Lower leg skin (tissue), 4 donors: ENCODE measurements around the gene RDH12. TPM values are rescaled to one million over a fixed set of nuclear protein-coding genes. Genes with fewer than 3 reads are reported as not detected.

Experiments
- DNase-seq, 2 donors: peaks; one replicate each; pipeline ENCODE4 v3.0.0-alpha.2; 2019; ENCODE audit warnings: low spot score in 2 of 2
- H3K4me3 ChIP-seq: fragments of 200-600 bp; sonication (generic); 2 replicates; pipeline ENCODE4 v1.5.1; 2017; ENCODE audit warnings: mild to moderate bottlenecking, low read depth; ENCODE audit not compliant: poor library complexity, severe bottlenecking
- POLR2A ChIP-seq, 2 donors: fragments of 450-650 bp; IDR thresholded peaks; one replicate each; pipeline ENCODE4 v1.6.1; 2016 to 2017; ENCODE audit warnings: antibody characterized with exemption in 2 of 2, mild to moderate bottlenecking in 1 of 2, moderate library complexity in 1 of 2
- WGBS, 2 donors: methylation state at CpG; one replicate each; pipeline ENCODE4 v1.1.5; 2018; 5-methylcytosine and 5-hydroxymethylcytosine counted together
- intact Hi-C: fragments of 100-400 bp; cut with DNase I; formaldehyde crosslinking; loops from one replicate; pipeline ENCODE4 v1.15.0; 2023; ENCODE audit warnings: low total_unique reads
- total RNA-seq, 4 donors: library from RNA; depleted of rRNA; stranded (reverse); fragments of >200 nt; gene quantifications; one replicate each; pipeline ENCODE4 v1.1.0, GENCODE V29; 2016
- TF ChIP-seq, protein P1 (sequence below), 3 donors: fragments of 450-650 bp; IDR thresholded peaks; one replicate each; pipeline ENCODE4 v1.5.1; 2016; ENCODE audit warnings: antibody characterized with exemption in 3 of 3, mild to moderate bottlenecking in 3 of 3, moderate library complexity in 2 of 3

RDH12 gene
- total RNA-seq, 4 donors from 2014 or later, result 70.4 to 106 (median 87.6) TPM

GRCh38 chr14:67668559-67668958 is 33.1 kb upstream of the RDH12 start:
- no peak overlapping the region for H3K4me3 ChIP-seq
- intact Hi-C loops, result loop anchor here (10.0 kb wide), 1 partner anchor 54 kb away; the partner anchor contains the start of gene ARG2
- no peak for TF ChIP-seq POLR2A (IDR thresholded peaks at IDR 0.05)
- TF ChIP-seq, protein P1, sequence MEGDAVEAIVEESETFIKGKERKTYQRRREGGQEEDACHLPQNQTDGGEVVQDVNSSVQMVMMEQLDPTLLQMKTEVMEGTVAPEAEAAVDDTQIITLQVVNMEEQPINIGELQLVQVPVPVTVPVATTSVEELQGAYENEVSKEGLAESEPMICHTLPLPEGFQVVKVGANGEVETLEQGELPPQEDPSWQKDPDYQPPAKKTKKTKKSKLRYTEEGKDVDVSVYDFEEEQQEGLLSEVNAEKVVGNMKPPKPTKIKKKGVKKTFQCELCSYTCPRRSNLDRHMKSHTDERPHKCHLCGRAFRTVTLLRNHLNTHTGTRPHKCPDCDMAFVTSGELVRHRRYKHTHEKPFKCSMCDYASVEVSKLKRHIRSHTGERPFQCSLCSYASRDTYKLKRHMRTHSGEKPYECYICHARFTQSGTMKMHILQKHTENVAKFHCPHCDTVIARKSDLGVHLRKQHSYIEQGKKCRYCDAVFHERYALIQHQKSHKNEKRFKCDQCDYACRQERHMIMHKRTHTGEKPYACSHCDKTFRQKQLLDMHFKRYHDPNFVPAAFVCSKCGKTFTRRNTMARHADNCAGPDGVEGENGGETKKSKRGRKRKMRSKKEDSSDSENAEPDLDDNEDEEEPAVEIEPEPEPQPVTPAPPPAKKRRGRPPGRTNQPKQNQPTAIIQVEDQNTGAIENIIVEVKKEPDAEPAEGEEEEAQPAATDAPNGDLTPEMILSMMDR (IDR thresholded peaks at IDR 0.05), result no peak
- no peak for DNase-seq

DNA sequence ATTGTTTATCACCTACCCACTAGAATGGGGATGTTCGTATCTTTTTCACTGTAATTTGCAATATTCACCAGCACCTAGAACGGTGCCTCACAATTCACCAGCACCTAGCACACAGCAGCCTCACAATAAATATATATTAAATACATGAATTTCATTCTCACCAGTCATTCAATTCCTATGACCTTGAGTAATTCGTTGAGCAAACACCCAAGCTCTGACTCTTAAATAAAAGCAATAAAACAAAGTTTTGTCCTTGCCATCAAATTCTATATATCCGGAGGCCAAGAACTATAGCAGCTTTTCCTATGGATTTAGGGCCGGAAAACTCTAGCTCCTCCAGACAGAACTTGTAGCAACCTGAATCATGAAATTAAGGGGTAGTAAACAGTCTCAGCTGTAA is 28.2 kb upstream of the RDH12 start:
- TF ChIP-seq POLR2A (IDR thresholded peaks at IDR 0.05), result no peak
- TF ChIP-seq, protein P1 (IDR thresholded peaks at IDR 0.05), result no peak
- DNase-seq, result no peak
- intact Hi-C loops, result no loop called here
- H3K4me3 ChIP-seq, result no peak overlapping the region
- WGBS, 2 donors, result 29 to 30% methylated on average over 5 of the region's 5 CpGs

DNA sequence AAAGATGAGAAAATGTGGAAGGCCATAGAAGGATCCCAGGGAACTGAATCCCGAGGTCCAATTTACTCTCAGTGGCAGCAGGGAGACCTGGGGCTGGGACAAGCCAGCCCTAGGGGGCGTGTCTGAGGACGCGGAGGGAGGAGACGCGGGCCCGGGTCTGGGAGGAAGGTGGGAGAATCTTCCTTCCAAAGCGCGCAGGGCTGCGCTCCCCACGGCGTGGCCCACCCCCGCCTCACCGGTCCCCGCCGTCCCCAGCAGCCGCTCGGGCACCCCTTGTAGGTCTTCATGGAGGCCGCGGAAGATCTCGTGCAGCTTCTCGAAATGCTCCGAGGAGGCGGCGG is 27.6 kb upstream of the RDH12 start:
- no peak for TF ChIP-seq POLR2A (IDR thresholded peaks at IDR 0.05)
- TF ChIP-seq, protein P1 (IDR thresholded peaks at IDR 0.05), result no peak
- intact Hi-C loops, result no loop called here
- peak overlapping the region; percentile 77 for H3K4me3 ChIP-seq
- DNase-seq, result peak; percentile 63 to 92
- WGBS, 2 donors, result 0% methylated on average over 7 to 24 of the region's 25 CpGs

- peak; percentile 61 to 93 for DNase-seq
- H3K4me3 ChIP-seq, result peak within 1 kb of the TSS; percentile 77
- intact Hi-C loops, result no loop called here
- TF ChIP-seq, protein P1 (IDR thresholded peaks at IDR 0.05), result no peak
- no peak for TF ChIP-seq POLR2A (IDR thresholded peaks at IDR 0.05)
- 0% methylated on average over 9 to 49 of the region's 87 CpGs for WGBS, 2 donors
Measured at GRCh38 chr14:67674480-67675218, 27.0 kb upstream of the RDH12 start, which contains the start of gene VTI1B. Gene VTI1B (minus strand): TSS chr14:67674632. CDS start chr14:67674489, 143 bp downstream.

GRCh38 chr14:67675219-67675582 is 26.5 kb upstream of the RDH12 start:
- no peak for TF ChIP-seq POLR2A (IDR thresholded peaks at IDR 0.05)
- TF ChIP-seq, protein P1 (IDR thresholded peaks at IDR 0.05), result no peak
- intact Hi-C loops, result no loop called here
- no peak for DNase-seq
- 24 to 30% methylated on average over 12 to 16 of the region's 16 CpGs for WGBS, 2 donors
- peak overlapping the region; percentile 77 for H3K4me3 ChIP-seq

DNA sequence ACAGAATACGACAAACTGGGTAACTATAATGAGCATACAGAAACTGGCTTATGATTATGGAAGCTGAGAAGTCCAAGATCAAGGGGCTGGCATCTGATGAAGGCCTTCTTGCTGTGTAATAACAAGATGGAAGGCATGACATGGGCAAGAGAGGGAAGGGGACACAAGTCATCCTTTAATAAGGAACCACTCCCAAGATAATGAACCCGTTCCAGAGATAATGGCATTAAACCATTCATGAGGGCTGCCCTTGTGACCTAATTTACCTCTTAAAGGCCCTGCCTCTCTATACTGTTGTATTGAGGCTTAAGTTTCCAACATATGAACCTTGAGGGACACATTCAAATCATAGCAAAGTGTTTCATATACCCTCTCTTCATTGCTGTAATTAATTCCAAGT is 22.7 kb upstream of the RDH12 start:
- H3K4me3 ChIP-seq, result no peak overlapping the region
- WGBS, 2 donors, result 59 to 63% methylated on average over 2 of the region's 2 CpGs
- intact Hi-C loops, result no loop called here
- DNase-seq, result no peak
- TF ChIP-seq, protein P1 (IDR thresholded peaks at IDR 0.05), result no peak
